Ovary (tissue), 9 donors: ENCODE results near the gene TRAPPC3. TPM values are rescaled to one million over a fixed set of nuclear protein-coding genes. Genes with fewer than 3 reads are reported as not detected.

Experiments used
- DNase-seq, 5 donors: peaks; one replicate each; pipeline ENCODE4 v3.0.0-alpha.2; 2019 to 2020
- H3K27ac ChIP-seq, 2 donors: fragments of 200-600 bp; one replicate each; pipeline versions ENCODE4 v1.5.1 to v1.8.0; 2019 to 2022
- H3K27me3 ChIP-seq: fragments of 200-600 bp; one replicate; pipeline ENCODE4 v1.8.0; 2022
- H3K36me3 ChIP-seq: fragments of 200-600 bp; sonication (generic); one replicate; pipeline ENCODE4 v1.5.1; 2019
- H3K4me1 ChIP-seq: one replicate; pipeline ENCODE4 v1.8.1; 2013; ENCODE audit warnings: mild to moderate bottlenecking, moderate library complexity; ENCODE audit not compliant: insufficient read depth
- H3K4me3 ChIP-seq: fragments of 200-600 bp; sonication (generic); one replicate; pipeline ENCODE4 v1.5.1; 2017
- H3K9me3 ChIP-seq, 2 donors: fragments of 200-600 bp in 1 of 2; sonication (generic) in 1 of 2; one replicate each; pipeline versions ENCODE4 v1.5.1 to v1.8.1; 2013 to 2019; ENCODE audit warnings: mild to moderate bottlenecking in 1 of 2, moderate library complexity in 1 of 2
- CTCF ChIP-seq, 3 donors: fragments of 450-650 bp in 2 of 3; fragments of 200-600 bp in 1 of 3; IDR thresholded peaks; one replicate each; pipeline versions ENCODE4 v1.5.1 to v1.8.0; 2016 to 2022; ENCODE audit warnings: antibody characterized with exemption in 3 of 3, mild to moderate bottlenecking in 1 of 3
- EP300 ChIP-seq: sonication (generic); formaldehyde crosslinking; IDR thresholded peaks from one replicate; pipeline ENCODE4 v1.6.1; 2017; ENCODE audit warnings: antibody characterized with exemption
- POLR2A ChIP-seq: fragments of 450-650 bp; IDR thresholded peaks from one replicate; pipeline ENCODE4 v1.6.1; 2017; ENCODE audit warnings: antibody characterized with exemption, mild to moderate bottlenecking, moderate library complexity
- WGBS, 3 donors: extraction: QIAGEN DNeasy Blood & Tissue Kit in 1 of 3; methylation state at CpG; one replicate each; pipeline versions ENCODE4 v1.1.5 to v1.1.7; 2013 to 2017; 5-methylcytosine and 5-hydroxymethylcytosine counted together
- intact Hi-C, 4 donors: fragments of 100-400 bp; cut with DNase I; formaldehyde crosslinking; loops; one replicate each; pipeline versions ENCODE4 v1.11.0 to v1.15.1; 2022 to 2023
- polyA plus RNA-seq, 2 donors: library from polyadenylated mRNA; stranded (reverse); fragments of 200-250 nt in 1 of 2; fragments of 350-450 nt in 1 of 2; fragmentation: Illumina TruSeq in 1 of 2; extraction: RNeasy Lipid Tissue Mini Kit (QIAGEN cat#74804) in 1 of 2; gene quantifications; one replicate each; pipeline ENCODE4 v1.2.3, GENCODE V29; 2013 to 2014
- total RNA-seq, 7 donors: library from RNA; depleted of rRNA in 2 of 7; stranded (reverse); fragments of >200 nt in 2 of 7; fragmentation: NEBNext Ultra II Directional in 3 of 7; extraction: Animal tissue kit (Norgen Biotek cat#: 25700) in 3 of 7; gene quantifications; one replicate each; pipeline versions ENCODE4 v1.1.0 to v1.2.4, GENCODE V29; 2016 to 2023
- donor health status: DM: no; HTN: no; CAD: no; lungs with moderate emphysema.
- donor health status: DM: no; HTN: no; CAD: no.
- donor health status: Bipolar disorder and iron deficiency.
- donor health status: DM: yes; HTN: yes; CAD: no.
- donor health status: DM: no; HTN: no; CAD: no.
- donor health status: DM: yes; HTN: yes; CAD: no.

Gene TRAPPC3
- total and polyA plus RNA-seq, 9 donors = 42.3 to 94.6 (median 45.2) TPM

- no peaks in the 10 kb centered on the region for H3K36me3 ChIP-seq
- TF ChIP-seq CTCF (IDR thresholded peaks at IDR 0.05) (no peak), POLR2A (no peak), EP300 (no peak)
- intact Hi-C loops = loop anchor here in 3 of 4 donors (5.0 to 10.0 kb wide), 4 partner anchors 67 to 267 kb away; partner anchors contain the start of gene THRAP3 (in 1 of the 3)
- H3K9me3 ChIP-seq = no peaks in the 10 kb centered on the region
- H3K27me3 ChIP-seq = no peaks in the 10 kb centered on the region
- 2 to 6% (median 4%) methylated on average over 9 of the region's 9 CpGs for WGBS, 3 donors
- DNase-seq = no peak
- H3K4me1 ChIP-seq = peaks cover 21% of the 10 kb centered on the region
- H3K4me3 ChIP-seq = peak overlapping the region; percentile 93
- H3K27ac ChIP-seq = peak overlapping the region; percentile 97 to 98
Observed at GRCh38 chr1:36157115-36157903, 8.0 kb upstream of the TRAPPC3 start.

GRCh38 chr1:36156329-36157114 is 7.2 kb upstream of the TRAPPC3 start:
- intact Hi-C loops = loop anchor here in 3 of 4 donors (5.0 to 10.0 kb wide), 4 partner anchors 68 to 268 kb away; partner anchors contain the start of gene THRAP3 (in 1 of the 3)
- H3K4me1 ChIP-seq = peaks cover 18% of the 10 kb centered on the region
- peak; percentile 71 to 80 (median 78) for DNase-seq

GRCh38 chr1:36155408-36156328 is 6.4 kb upstream of the TRAPPC3 start, which contains the start of gene MAP7D1:
Gene MAP7D1, plus strand, starts transcription at chr1:36156160. Its CDS starts 258 bp downstream, at chr1:36156418.
- no peaks in the 10 kb centered on the region for H3K9me3 ChIP-seq
- intact Hi-C loops = loop anchor here in 3 of 4 donors (5.0 to 10.0 kb wide), 4 partner anchors 69 to 269 kb away; partner anchors contain the start of gene THRAP3 (in 1 of the 3)
- H3K27ac ChIP-seq = peak within 1 kb of the TSS; percentile 97 to 98
- peaks cover 17% of the 10 kb centered on the region for H3K4me1 ChIP-seq
- TF ChIP-seq POLR2A (peak; percentile 69), CTCF (IDR thresholded peaks at IDR 0.05) (no peak)
- 0 to 1% (median 1%) methylated on average over 27 to 88 of the region's 88 CpGs for WGBS, 3 donors
- H3K4me3 ChIP-seq = peak within 1 kb of the TSS; percentile 93
- no peaks in the 10 kb centered on the region for H3K27me3 ChIP-seq
- DNase-seq = peak; percentile 91 to 93 (median 92)
- no peaks in the 10 kb centered on the region for H3K36me3 ChIP-seq

More at GRCh38 chr1:36156329-36157114, 7.2 kb upstream of the TRAPPC3 start:
- Histone ChIP-seq H3K9me3 (no peaks in the 10 kb centered on the region), H3K4me3 (peak overlapping the region; percentile 93), H3K27me3 (no peaks in the 10 kb centered on the region), H3K36me3 (no peaks in the 10 kb centered on the region), H3K27ac (peak overlapping the region; percentile 97 to 98)
- 0 to 1% (median 0%) methylated on average over 46 to 69 of the region's 69 CpGs for WGBS, 3 donors
- peak in 1 of 3 donors; percentile 20 for TF ChIP-seq CTCF (IDR thresholded peaks at IDR 0.05)
- TF ChIP-seq POLR2A = no peak
- TF ChIP-seq EP300 = no peak
